IPS DF 6.9 (cell line): ENCODE results near the gene RBM7.

Source experiments
- DNase-seq: peaks from one replicate; pipeline ENCODE4 v3.0.0-alpha.2; 2013; ENCODE audit warnings: low read depth, low spot score
- H3K27ac ChIP-seq: one replicate; pipeline ENCODE4 v1.5.1; 2013; ENCODE audit warnings: low read length, control low read depth
- H3K27me3 ChIP-seq: 2 replicates; pipeline ENCODE4 v1.6.1; 2013; ENCODE audit warnings: mild to moderate bottlenecking, low read length; ENCODE audit not compliant: control insufficient read depth, insufficient read depth
- H3K36me3 ChIP-seq: 2 replicates; pipeline ENCODE4 v1.6.1; 2013; ENCODE audit warnings: low read length; ENCODE audit not compliant: control insufficient read depth, insufficient read depth
- H3K4me1 ChIP-seq: 2 replicates; pipeline ENCODE4 v1.6.1; 2013; ENCODE audit warnings: low read length; ENCODE audit not compliant: control insufficient read depth, insufficient read depth
- H3K4me3 ChIP-seq: 2 replicates; pipeline ENCODE4 v1.5.1; 2013; ENCODE audit warnings: mild to moderate bottlenecking, low read length
- H3K9me3 ChIP-seq: 2 replicates; pipeline ENCODE4 v1.6.1; 2013; ENCODE audit warnings: low read length, inconsistent platforms; ENCODE audit not compliant: control insufficient read depth, insufficient read depth
- WGBS: extraction: QIAGEN DNeasy Blood & Tissue Kit; methylation state at CpG from one replicate; pipeline ENCODE4 v1.1.7; 2013; ENCODE audit warnings: mixed read lengths, missing lambda C conversion rate; ENCODE audit not compliant: insufficient read length, insufficient coverage; 5-methylcytosine and 5-hydroxymethylcytosine counted together

The RBM7 gene

GRCh38 chr11:114396916-114397315 lies 3.5 kb upstream of the RBM7 start:
- Histone ChIP-seq H3K36me3 (no peaks in the 10 kb centered on the region), H3K27me3 (no peaks in the 10 kb centered on the region), H3K9me3 (no peaks in the 10 kb centered on the region), H3K4me1 (no peaks in the 10 kb centered on the region), H3K4me3 (no peak overlapping the region), H3K27ac (no peak overlapping the region)
- DNase-seq: no peak

DNA sequence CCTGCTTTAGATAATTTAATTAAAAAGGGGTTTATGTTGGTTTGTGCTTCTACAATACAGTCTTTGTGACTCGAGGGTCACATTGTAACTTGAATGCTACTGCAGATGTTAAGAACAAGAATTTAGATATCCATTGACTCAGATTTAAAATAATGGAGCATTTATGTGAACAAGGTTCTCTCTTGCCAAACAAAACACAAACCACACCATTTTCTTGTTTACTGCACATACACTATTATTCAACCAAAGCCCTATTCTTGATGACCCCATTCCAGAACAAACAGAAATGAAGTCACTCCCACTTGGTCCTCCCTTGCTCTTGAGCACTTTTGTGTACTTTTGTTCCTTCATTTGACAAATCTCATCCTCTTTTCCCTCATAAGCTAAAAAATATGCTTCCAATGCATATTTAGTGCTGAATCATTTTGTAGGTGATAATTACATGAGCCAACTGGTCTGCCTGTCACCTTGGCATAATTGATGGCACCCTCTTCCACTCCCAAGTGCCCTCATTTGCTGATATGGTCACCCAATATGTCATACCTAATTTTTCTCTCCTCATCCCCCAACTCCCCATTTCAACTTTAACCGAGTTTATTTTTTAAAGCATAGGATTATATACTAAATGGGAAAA lies 3.0 kb upstream of the RBM7 start:
- Histone ChIP-seq H3K4me1 (no peaks in the 10 kb centered on the region), H3K36me3 (no peaks in the 10 kb centered on the region), H3K4me3 (no peak overlapping the region), H3K27me3 (no peaks in the 10 kb centered on the region), H3K27ac (no peak overlapping the region), H3K9me3 (no peaks in the 10 kb centered on the region)
- no peak for DNase-seq
- WGBS: 100% methylated on average over 1 of the region's 2 CpGs

GRCh38 chr11:114398303-114398920 lies 2.1 kb upstream of the RBM7 start:
- no CpG with 5 or more reads among the region's 4 CpGs for WGBS
- DNase-seq: no peak
- Histone ChIP-seq H3K4me1 (no peaks in the 10 kb centered on the region), H3K27ac (no peak overlapping the region), H3K9me3 (no peaks in the 10 kb centered on the region), H3K36me3 (no peaks in the 10 kb centered on the region), H3K4me3 (no peak overlapping the region), H3K27me3 (no peaks in the 10 kb centered on the region)

DNA sequence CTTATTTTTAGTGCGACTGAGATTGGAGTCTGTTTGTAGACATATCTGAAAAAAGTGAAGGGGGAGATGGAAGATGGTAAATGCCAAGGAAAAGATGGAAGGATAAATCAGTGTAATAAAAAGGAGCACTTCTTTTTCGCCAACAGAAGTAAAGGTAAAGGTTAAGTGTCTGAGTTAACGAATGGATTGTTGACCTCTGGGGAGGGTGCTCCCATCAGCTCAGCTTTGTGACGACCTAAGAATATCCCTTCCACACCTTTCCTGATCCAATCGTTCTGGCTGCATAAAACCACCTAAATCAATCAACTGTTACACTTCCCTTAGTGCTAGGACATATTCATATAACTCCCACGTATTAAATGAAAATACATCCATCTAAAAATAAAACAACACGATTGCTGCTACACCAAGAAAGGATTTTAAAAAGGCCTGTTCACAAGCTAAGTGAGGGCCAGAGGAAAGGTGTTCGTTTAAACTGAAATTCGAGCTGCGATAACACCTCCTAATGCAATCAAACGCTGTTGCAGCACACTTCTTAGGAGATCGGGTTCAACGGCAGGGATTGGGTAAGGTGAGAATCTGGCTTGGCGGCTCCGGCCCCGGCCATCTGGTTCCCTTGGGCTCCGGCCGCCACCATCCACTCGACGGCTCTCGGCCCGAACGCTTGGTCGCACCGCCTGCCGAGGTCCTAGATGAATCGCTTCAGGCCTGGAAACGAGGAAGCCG lies 813 bp upstream of the RBM7 start:
- Histone ChIP-seq H3K4me3 (peak overlapping the region; percentile 69; the same call in 1 of the 2 replicates), H3K4me1 (no peaks in the 10 kb centered on the region), H3K27ac (no peak overlapping the region), H3K27me3 (no peaks in the 10 kb centered on the region), H3K9me3 (no peaks in the 10 kb centered on the region), H3K36me3 (no peaks in the 10 kb centered on the region)
- 100% methylated on average over 1 of the region's 29 CpGs for WGBS
- no peak for DNase-seq

- no peaks in the 10 kb centered on the region for H3K27me3 ChIP-seq
- no CpG with 5 or more reads among the region's 8 CpGs for WGBS
- H3K9me3 ChIP-seq: no peaks in the 10 kb centered on the region
Measured at GRCh38 chr11:114400915-114401223, 403 bp downstream of the RBM7 start.

GRCh38 chr11:114401311-114401710 lies 845 bp downstream of the RBM7 start:
- H3K9me3 ChIP-seq: no peaks in the 10 kb centered on the region
- no peaks in the 10 kb centered on the region for H3K4me1 ChIP-seq
- no peak for DNase-seq
- no peak overlapping the region for H3K27ac ChIP-seq
- H3K4me3 ChIP-seq: peak overlapping the region; percentile 33; the same call in 1 of the 2 replicates
- no peaks in the 10 kb centered on the region for H3K27me3 ChIP-seq
- WGBS: no CpG with 5 or more reads among the region's 4 CpGs
- peaks cover 3% of the 10 kb centered on the region; the same call in 1 of the 2 replicates for H3K36me3 ChIP-seq

More at GRCh38 chr11:114400915-114401223, 403 bp downstream of the RBM7 start:
- H3K27ac ChIP-seq: no peak overlapping the region
- H3K4me1 ChIP-seq: no peaks in the 10 kb centered on the region
- no peak for DNase-seq
- H3K4me3 ChIP-seq: peak overlapping the region; percentile 69; the same call in 1 of the 2 replicates
- H3K36me3 ChIP-seq: peaks cover 3% of the 10 kb centered on the region; the same call in 1 of the 2 replicates

- Histone ChIP-seq H3K36me3 (no peaks in the 10 kb centered on the region), H3K27me3 (no peaks in the 10 kb centered on the region), H3K9me3 (no peaks in the 10 kb centered on the region), H3K27ac (no peak overlapping the region), H3K4me1 (0 out of 2 replicates have a peak, but pooled peaks cover 1% of the 10 kb centered on the region), H3K4me3 (no peak overlapping the region)
- no CpG with 5 or more reads among the region's 4 CpGs for WGBS
- DNase-seq: no peak
Measured at GRCh38 chr11:114412946-114413345, 12.5 kb downstream of the RBM7 start.

- H3K9me3 ChIP-seq: no peaks in the 10 kb centered on the region
- DNase-seq: no peak
- H3K27ac ChIP-seq: no peak overlapping the region
- H3K36me3 ChIP-seq: no peaks in the 10 kb centered on the region
- WGBS: no CpG with 5 or more reads among the region's 10 CpGs
- 0 out of 2 replicates have a peak, but pooled peaks cover 1% of the 10 kb centered on the region for H3K4me1 ChIP-seq
- H3K27me3 ChIP-seq: no peaks in the 10 kb centered on the region
- H3K4me3 ChIP-seq: no peak overlapping the region
Measured at GRCh38 chr11:114413958-114414357, 13.5 kb downstream of the RBM7 start.

GRCh38 chr11:114416441-114416961 lies 16.0 kb downstream of the RBM7 start:
- no peak for DNase-seq
- Histone ChIP-seq H3K36me3 (no peaks in the 10 kb centered on the region), H3K27ac (no peak overlapping the region), H3K4me3 (no peak overlapping the region), H3K4me1 (0 out of 2 replicates have a peak, but pooled peaks cover 1% of the 10 kb centered on the region), H3K27me3 (no peaks in the 10 kb centered on the region), H3K9me3 (no peaks in the 10 kb centered on the region)

DNA sequence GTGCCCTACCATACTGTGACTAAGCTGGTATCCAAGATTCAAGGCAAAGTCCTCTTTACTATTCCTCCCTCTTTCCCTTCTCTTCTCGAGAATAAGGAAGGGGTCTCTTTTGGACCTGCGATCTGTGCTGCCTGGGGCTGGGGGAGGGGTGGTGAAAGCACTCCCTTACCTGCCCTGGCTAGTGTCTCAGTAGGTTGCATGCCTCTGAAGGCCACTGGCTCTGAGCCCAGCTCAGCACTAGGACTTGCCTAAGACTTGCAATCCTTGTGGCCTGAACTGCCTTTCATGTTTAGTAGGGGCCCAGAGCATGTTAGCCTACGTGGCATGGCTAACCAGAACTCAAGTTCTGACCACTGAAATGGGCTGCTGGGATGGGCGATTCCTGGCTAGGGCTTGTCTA lies 25.8 kb downstream of the RBM7 start:
- Histone ChIP-seq H3K4me1 (0 out of 2 replicates have a peak, but pooled peaks cover 2% of the 10 kb centered on the region), H3K27me3 (no peaks in the 10 kb centered on the region), H3K4me3 (no peak overlapping the region), H3K9me3 (no peaks in the 10 kb centered on the region), H3K36me3 (no peaks in the 10 kb centered on the region), H3K27ac (no peak overlapping the region)
- no CpG with 5 or more reads among the region's 4 CpGs for WGBS
- no peak for DNase-seq
